ENCODE measurements around the gene AMPD1.

Gene AMPD1

GRCh38 chr1:114685851-114686250, 9.5 kb downstream of the AMPD1 start:
- Histone ChIP-seq H3K36me3 (ENCODE audit: low read depth) (no peaks in the 10 kb centered on the region), H3K27me3 (ENCODE audit: insufficient read depth, poor library complexity, severe bottlenecking) (no peaks in the 10 kb centered on the region), H3K27ac (ENCODE audit: poor library complexity, severe bottlenecking) (no peak overlapping the region), H3K4me3 (ENCODE audit: severe bottlenecking) (no peak overlapping the region), H3K4me1 (ENCODE audit: insufficient read depth, poor library complexity, severe bottlenecking) (no peaks in the 10 kb centered on the region), H3K9me3 (ENCODE audit: severe bottlenecking) (no peaks in the 10 kb centered on the region)
- no peak for TF ChIP-seq CTCF (IDR thresholded peaks at IDR 0.05; ENCODE audit: poor library complexity, severe bottlenecking)
- ATAC-seq (ENCODE audit: low read depth) (no peak), DNase-seq (ENCODE audit: low spot score) (no peak)

- no peak for TF ChIP-seq CTCF (IDR thresholded peaks at IDR 0.05; ENCODE audit: poor library complexity, severe bottlenecking)
- no peaks in the 10 kb centered on the region for H3K9me3 ChIP-seq (ENCODE audit: severe bottlenecking)
- no peak for DNase-seq (ENCODE audit: low spot score)
- H3K4me3 ChIP-seq (ENCODE audit: severe bottlenecking): no peak overlapping the region
- no peak overlapping the region for H3K27ac ChIP-seq (ENCODE audit: poor library complexity, severe bottlenecking)
- no peaks in the 10 kb centered on the region for H3K4me1 ChIP-seq (ENCODE audit: insufficient read depth, poor library complexity, severe bottlenecking)
- H3K36me3 ChIP-seq (ENCODE audit: low read depth): no peaks in the 10 kb centered on the region
- ATAC-seq (ENCODE audit: low read depth): no peak
- no peaks in the 10 kb centered on the region for H3K27me3 ChIP-seq (ENCODE audit: insufficient read depth, poor library complexity, severe bottlenecking)
These were observed 17.7 kb downstream of the AMPD1 start for GRCh38 chr1:114677691-114678090.

GRCh38 chr1:114676115-114676514, 19.2 kb downstream of the AMPD1 start:
- DNase-seq (ENCODE audit: low spot score): no peak
- Histone ChIP-seq H3K27ac (ENCODE audit: poor library complexity, severe bottlenecking) (no peak overlapping the region), H3K9me3 (ENCODE audit: severe bottlenecking) (no peaks in the 10 kb centered on the region), H3K27me3 (ENCODE audit: insufficient read depth, poor library complexity, severe bottlenecking) (no peaks in the 10 kb centered on the region), H3K4me1 (ENCODE audit: insufficient read depth, poor library complexity, severe bottlenecking) (peaks cover 9% of the 10 kb centered on the region), H3K4me3 (ENCODE audit: severe bottlenecking) (no peak overlapping the region), H3K36me3 (ENCODE audit: low read depth) (no peaks in the 10 kb centered on the region)
- no peak for ATAC-seq (ENCODE audit: low read depth)
- no peak for TF ChIP-seq CTCF (IDR thresholded peaks at IDR 0.05; ENCODE audit: poor library complexity, severe bottlenecking)

GRCh38 chr1:114671939-114672275, 23.4 kb downstream of the AMPD1 start:
- H3K9me3 ChIP-seq (ENCODE audit: severe bottlenecking): no peaks in the 10 kb centered on the region
- ATAC-seq (ENCODE audit: low read depth) (no peak), DNase-seq (ENCODE audit: low spot score) (no peak)
- H3K27ac ChIP-seq (ENCODE audit: poor library complexity, severe bottlenecking): no peak overlapping the region
- no peak for TF ChIP-seq CTCF (IDR thresholded peaks at IDR 0.05; ENCODE audit: poor library complexity, severe bottlenecking)
- H3K27me3 ChIP-seq (ENCODE audit: insufficient read depth, poor library complexity, severe bottlenecking): no peaks in the 10 kb centered on the region
- H3K36me3 ChIP-seq (ENCODE audit: low read depth): no peaks in the 10 kb centered on the region
- peaks cover 9% of the 10 kb centered on the region for H3K4me1 ChIP-seq (ENCODE audit: insufficient read depth, poor library complexity, severe bottlenecking)
- H3K4me3 ChIP-seq (ENCODE audit: severe bottlenecking): no peak overlapping the region

- peaks cover 9% of the 10 kb centered on the region for H3K4me1 ChIP-seq (ENCODE audit: insufficient read depth, poor library complexity, severe bottlenecking)
- no peaks in the 10 kb centered on the region for H3K36me3 ChIP-seq (ENCODE audit: low read depth)
- peak overlapping the region; percentile 66 for H3K4me3 ChIP-seq (ENCODE audit: severe bottlenecking)
- no peaks in the 10 kb centered on the region for H3K27me3 ChIP-seq (ENCODE audit: insufficient read depth, poor library complexity, severe bottlenecking)
- H3K27ac ChIP-seq (ENCODE audit: poor library complexity, severe bottlenecking): peak overlapping the region; percentile 82
- peak; percentile 87 for TF ChIP-seq CTCF (IDR thresholded peaks at IDR 0.05; ENCODE audit: poor library complexity, severe bottlenecking)
- no peak for DNase-seq (ENCODE audit: low spot score)
- no peaks in the 10 kb centered on the region for H3K9me3 ChIP-seq (ENCODE audit: severe bottlenecking)
- no peak for ATAC-seq (ENCODE audit: low read depth)
These were observed 24.1 kb downstream of the AMPD1 start for GRCh38 chr1:114671011-114671938.

All from RWPE2 (cell line).